CD4-positive, alpha-beta T cell treated with Interleukin-6 at 100 ng/mL for 8 hours (primary cell): Measurements from ENCODE around the gene C11orf42.

ENCODE experiments used
- DNase-seq: peaks from one replicate; pipeline ENCODE4 v3.0.0-alpha.2; 2020; ENCODE audit warnings: mixed read lengths, low spot score

The C11orf42 gene

DNA sequence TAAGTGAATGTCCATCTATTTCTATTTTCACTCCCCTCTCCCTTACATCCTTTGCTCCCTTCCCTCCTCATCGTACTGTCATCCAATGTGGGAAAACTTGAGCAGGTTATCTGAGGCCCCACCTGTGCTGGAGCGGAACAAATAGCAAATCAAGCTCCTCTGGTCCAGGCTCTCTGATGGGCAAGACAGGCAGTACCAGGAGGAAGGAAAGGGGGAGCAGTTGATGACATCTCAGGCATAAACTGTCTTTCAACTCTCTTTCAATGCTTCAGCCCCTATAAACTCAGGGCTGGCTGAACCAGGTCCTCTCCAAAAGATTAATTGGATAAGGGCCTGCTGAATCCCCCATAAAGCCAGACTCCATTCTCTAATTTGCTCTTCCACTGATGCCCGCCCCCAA lies 52.8 kb downstream of the C11orf42 start:
- DNase-seq = no peak

DNA sequence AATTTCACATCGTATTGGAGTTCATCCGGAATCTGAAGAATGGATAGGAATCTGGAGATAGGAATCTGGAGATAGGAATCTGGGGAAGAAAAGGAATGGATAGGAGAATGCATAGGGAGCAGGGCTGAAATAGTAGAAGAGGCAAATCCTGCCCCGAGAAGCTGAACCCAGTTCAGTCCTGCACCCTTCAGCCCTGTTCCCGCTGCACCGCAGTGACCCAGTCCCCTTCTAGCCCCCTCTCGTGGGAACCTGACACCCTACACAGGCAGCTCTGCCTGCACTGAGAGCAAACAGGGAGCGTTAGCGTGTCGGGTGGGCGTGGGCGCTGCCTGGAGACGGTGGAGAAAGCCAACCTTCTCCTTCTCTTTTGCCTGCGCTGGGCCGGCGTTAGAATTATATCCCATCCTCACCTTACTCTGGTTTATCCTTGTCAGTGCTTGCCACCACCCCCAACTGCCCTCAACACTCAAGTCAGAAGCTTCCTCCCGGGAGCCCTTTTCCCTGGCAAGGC lies 53.3 kb downstream of the C11orf42 start:
- DNase-seq = no peak

DNA sequence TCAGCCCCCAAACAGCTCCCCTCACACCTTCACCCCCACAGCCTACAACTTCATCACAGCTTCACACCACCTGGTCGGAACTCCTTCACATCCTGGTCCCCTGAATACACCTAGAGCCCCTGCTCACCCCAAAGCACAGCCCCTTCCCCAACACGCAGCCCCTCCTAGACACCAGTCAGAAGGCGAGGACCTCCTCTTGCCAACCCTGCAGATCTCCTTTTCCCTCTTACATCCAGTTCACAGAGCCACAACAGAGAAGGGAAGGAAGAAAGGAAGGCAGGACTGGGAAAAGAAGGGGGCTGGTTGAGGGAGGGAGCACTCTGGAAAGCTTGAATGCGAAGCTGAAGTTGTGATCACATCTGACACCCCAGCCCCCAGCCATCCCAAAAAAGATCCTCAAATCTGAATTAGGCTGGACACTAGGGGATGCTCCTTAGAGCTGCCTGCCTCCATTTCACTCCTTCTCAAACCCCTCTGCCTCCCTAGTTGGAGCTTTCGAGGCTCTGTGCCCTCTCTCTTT lies 54.9 kb downstream of the C11orf42 start:
- no peak for DNase-seq
